Left lung (tissue), 10 donors: ENCODE data around the gene FXYD1. TPM values are rescaled to one million over a fixed set of nuclear protein-coding genes. Genes with fewer than 3 reads are reported as not detected.

Experiments used
- ATAC-seq: fragments of 200-7000 bp; cut with Tn5 transposase; one replicate; pipeline ENCODE4 v1.9.1; 2020; ENCODE audit warnings: moderate library complexity
- DNase-seq, 4 donors: peaks; one replicate each; pipeline ENCODE4 v3.0.0-alpha.2; 2013 to 2020
- H3K27ac ChIP-seq, 2 donors: fragments of 200-600 bp; sonication (generic) in 1 of 2; one replicate each; pipeline versions ENCODE4 v1.5.0 to v1.8.0; 2020 to 2021
- H3K27me3 ChIP-seq, 2 donors: fragments of 200-600 bp; sonication (generic) in 1 of 2; one replicate each; pipeline versions ENCODE4 v1.5.0 to v1.8.0; 2020 to 2021
- H3K36me3 ChIP-seq, 2 donors: fragments of 200-600 bp; sonication (generic) in 1 of 2; one replicate each; pipeline versions ENCODE4 v1.5.0 to v1.8.0; 2020 to 2021
- H3K4me1 ChIP-seq, 2 donors: fragments of 200-600 bp; one replicate each; pipeline ENCODE4 v1.8.0; 2021
- H3K4me3 ChIP-seq, 2 donors: fragments of 200-600 bp; sonication (generic) in 1 of 2; one replicate each; pipeline versions ENCODE4 v1.5.0 to v1.8.0; 2020 to 2021; ENCODE audit warnings: mild to moderate bottlenecking in 1 of 2
- H3K9me3 ChIP-seq, 2 donors: fragments of 200-600 bp; sonication (generic) in 1 of 2; one replicate each; pipeline versions ENCODE4 v1.5.0 to v1.8.0; 2020 to 2021
- intact Hi-C, 2 donors: fragments of 100-400 bp; cut with DNase I; formaldehyde crosslinking; loops; one replicate each; pipeline versions ENCODE4 v1.11.2 to v1.14.2; 2022
- polyA plus RNA-seq, 6 donors: library from polyadenylated mRNA; unstranded; fragments of 120-200 nt; gene quantifications; one replicate each; pipeline ENCODE4 v1.2.1, GENCODE V29; 2013; ENCODE audit not compliant: insufficient read length in 6 of 6
- total RNA-seq, 2 donors: library from RNA; stranded (reverse); fragmentation: NEBNext Ultra II Directional; extraction: Animal tissue kit (Norgen Biotek cat#: 25700); gene quantifications; one replicate each; pipeline ENCODE4 v1.2.1, GENCODE V29; 2021
- TF ChIP-seq, protein P1 (sequence below), 2 donors: fragments of 200-600 bp; sonication (generic) in 1 of 2; IDR thresholded peaks; one replicate each; pipeline versions ENCODE4 v1.5.0 to v1.8.0; 2021; ENCODE audit warnings: antibody characterized with exemption in 2 of 2
- donor health status: DM: no; HTN: yes; CAD: no.
- donor health status: DM: no; HTN: no; CAD: no.

The FXYD1 gene
- total and polyA plus RNA-seq, 8 donors: 20.1 to 67.0 (median 53.1) TPM

GRCh38 chr19:35143818-35144217, 5.2 kb downstream of the FXYD1 start:
- DNase-seq (no peak), ATAC-seq (no peak)
- intact Hi-C loops: no loop called here
- Histone ChIP-seq H3K4me1 (peaks cover 13 to 38% of the 10 kb centered on the region in 2 donors), H3K27me3 (peaks cover 0 to 60% of the 10 kb centered on the region in 2 donors), H3K27ac (no peak overlapping the region), H3K36me3 (no peaks in the 10 kb centered on the region), H3K9me3 (no peaks in the 10 kb centered on the region), H3K4me3 (no peak overlapping the region)
- TF ChIP-seq, protein P1, sequence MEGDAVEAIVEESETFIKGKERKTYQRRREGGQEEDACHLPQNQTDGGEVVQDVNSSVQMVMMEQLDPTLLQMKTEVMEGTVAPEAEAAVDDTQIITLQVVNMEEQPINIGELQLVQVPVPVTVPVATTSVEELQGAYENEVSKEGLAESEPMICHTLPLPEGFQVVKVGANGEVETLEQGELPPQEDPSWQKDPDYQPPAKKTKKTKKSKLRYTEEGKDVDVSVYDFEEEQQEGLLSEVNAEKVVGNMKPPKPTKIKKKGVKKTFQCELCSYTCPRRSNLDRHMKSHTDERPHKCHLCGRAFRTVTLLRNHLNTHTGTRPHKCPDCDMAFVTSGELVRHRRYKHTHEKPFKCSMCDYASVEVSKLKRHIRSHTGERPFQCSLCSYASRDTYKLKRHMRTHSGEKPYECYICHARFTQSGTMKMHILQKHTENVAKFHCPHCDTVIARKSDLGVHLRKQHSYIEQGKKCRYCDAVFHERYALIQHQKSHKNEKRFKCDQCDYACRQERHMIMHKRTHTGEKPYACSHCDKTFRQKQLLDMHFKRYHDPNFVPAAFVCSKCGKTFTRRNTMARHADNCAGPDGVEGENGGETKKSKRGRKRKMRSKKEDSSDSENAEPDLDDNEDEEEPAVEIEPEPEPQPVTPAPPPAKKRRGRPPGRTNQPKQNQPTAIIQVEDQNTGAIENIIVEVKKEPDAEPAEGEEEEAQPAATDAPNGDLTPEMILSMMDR (IDR thresholded peaks at IDR 0.05): no peak

- Histone ChIP-seq H3K27me3 (peaks cover 0 to 58% of the 10 kb centered on the region in 2 donors), H3K4me1 (peaks cover 13 to 35% of the 10 kb centered on the region in 2 donors), H3K9me3 (no peaks in the 10 kb centered on the region), H3K4me3 (no peak overlapping the region), H3K36me3 (no peaks in the 10 kb centered on the region), H3K27ac (no peak overlapping the region)
- DNase-seq: no peak
- TF ChIP-seq, protein P1 (IDR thresholded peaks at IDR 0.05): no peak
- intact Hi-C loops: no loop called here
- ATAC-seq: no peak
These were observed 5.6 kb downstream of the FXYD1 start for GRCh38 chr19:35144259-35144599.

DNA sequence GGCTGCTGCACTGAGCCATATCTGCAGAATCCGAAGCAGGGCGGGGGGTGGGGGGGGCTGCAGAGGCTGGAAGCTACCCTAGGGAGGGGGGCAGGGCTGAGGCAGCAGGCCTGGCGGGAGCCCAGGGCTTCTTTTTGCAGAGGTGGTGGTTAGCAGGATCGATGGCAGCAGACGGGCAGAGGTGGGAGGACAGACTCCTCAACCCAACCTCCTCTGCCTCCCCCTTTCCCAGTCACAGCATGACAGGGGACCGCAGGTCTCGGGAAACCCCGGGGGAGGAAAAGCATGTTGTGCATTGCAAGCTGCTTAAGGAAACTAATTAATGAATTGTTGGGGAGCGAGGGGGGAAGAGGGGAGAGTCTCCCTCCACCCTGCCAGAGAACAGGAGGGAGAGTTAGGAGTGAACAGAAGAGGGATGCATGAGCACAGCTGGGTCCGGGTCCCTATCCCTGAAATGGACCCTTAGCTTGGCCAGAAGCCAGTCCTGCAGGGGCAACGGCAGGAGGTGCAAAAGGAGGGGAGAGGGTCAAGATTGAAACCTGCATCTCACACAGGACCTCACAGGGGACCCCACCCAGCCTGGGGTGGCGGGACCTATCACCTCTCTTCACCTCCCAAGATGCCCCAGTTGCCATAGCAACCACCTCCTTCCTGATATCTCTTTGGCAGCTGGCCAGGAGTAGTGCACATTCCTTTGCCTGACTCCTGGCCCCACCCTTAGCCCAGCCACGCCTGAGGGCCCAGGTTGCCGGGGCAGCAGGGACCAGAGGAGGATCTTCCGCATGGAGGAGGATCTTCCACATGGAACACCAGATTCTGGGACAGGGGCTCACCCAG, 6.2 kb downstream of the FXYD1 start:
- Histone ChIP-seq H3K27me3 (peaks cover 0 to 52% of the 10 kb centered on the region in 2 donors), H3K36me3 (no peaks in the 10 kb centered on the region), H3K4me1 (peaks cover 13 to 29% of the 10 kb centered on the region in 2 donors), H3K4me3 (no peak overlapping the region), H3K9me3 (no peaks in the 10 kb centered on the region), H3K27ac (no peak overlapping the region)
- no peak for ATAC-seq
- intact Hi-C loops: no loop called here
- no peak for DNase-seq
- TF ChIP-seq, protein P1 (IDR thresholded peaks at IDR 0.05): no peak

DNA sequence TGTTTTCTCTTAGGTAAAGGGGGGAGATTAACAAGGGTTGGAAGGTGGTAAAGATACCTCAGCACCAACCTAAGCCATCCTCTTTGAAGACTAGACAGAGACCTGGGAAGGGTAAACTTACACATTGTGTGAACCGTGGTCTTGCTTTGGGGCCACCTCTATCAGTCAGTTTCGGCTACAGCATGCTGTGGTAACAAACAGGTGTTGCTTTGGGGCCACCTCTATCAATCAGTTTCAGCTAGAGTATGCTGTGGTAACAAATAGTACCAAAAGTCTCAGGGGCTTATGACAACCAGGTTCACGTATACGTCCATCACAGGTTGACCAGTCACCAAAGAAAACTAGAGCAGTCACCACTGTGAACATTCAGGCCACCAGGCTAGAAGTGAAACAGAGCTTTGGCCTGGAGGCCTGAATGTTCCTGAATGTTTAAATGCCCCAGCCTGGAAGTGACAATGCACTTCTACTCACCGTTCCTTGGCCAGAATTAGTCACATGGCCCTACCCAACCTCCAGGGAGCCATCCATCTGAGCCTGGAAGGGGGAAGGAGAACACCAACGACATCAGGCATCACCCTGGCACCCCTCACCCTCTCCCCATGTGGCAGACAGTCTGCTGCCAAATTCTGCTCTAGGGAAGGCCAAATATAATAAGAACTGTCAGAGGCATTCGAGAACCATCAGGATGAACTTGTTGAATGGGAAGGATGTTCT, 8.3 kb downstream of the FXYD1 start:
- no peaks in the 10 kb centered on the region for H3K36me3 ChIP-seq
- TF ChIP-seq, protein P1 (IDR thresholded peaks at IDR 0.05): no peak
- intact Hi-C loops: no loop called here
- H3K4me1 ChIP-seq: peaks cover 7 to 18% of the 10 kb centered on the region in 2 donors
- peaks cover 0 to 35% of the 10 kb centered on the region in 2 donors for H3K27me3 ChIP-seq
- DNase-seq (no peak), ATAC-seq (no peak)
- H3K4me3 ChIP-seq: no peak overlapping the region
- H3K9me3 ChIP-seq: no peaks in the 10 kb centered on the region
- H3K27ac ChIP-seq: no peak overlapping the region

DNA sequence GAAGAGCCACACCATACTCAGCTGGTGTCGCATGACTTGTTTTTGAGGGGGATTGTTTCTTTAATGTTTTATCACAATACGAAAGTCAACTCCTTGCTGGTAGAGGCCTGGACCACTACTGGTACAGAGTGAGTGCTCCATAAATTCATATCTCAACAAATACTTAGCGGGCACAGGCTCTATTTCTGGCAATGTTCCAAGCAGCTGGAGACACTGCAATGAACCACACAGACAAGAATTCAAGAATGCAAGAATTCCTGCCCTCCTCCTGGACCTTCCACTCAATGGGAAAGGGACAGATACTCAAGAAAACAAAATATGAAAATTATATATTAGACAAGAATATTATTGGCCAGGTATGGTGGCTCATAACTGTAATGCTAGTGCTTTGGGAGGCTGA, 10.8 kb downstream of the FXYD1 start:
- intact Hi-C loops: no loop called here
- no peak overlapping the region for H3K4me3 ChIP-seq
- H3K4me1 ChIP-seq: peaks cover 2 to 24% of the 10 kb centered on the region in 2 donors
- H3K27ac ChIP-seq: no peak overlapping the region
- DNase-seq (no peak), ATAC-seq (no peak)
- H3K9me3 ChIP-seq: no peaks in the 10 kb centered on the region
- peaks cover 0 to 18% of the 10 kb centered on the region in 2 donors for H3K27me3 ChIP-seq
- TF ChIP-seq, protein P1 (IDR thresholded peaks at IDR 0.05): no peak
- no peaks in the 10 kb centered on the region for H3K36me3 ChIP-seq
